ENCODE data around the gene FEN1. TPM values are rescaled to one million over a fixed set of nuclear protein-coding genes. Genes with fewer than 3 reads are reported as not detected.

Gene FEN1
- total and polyA plus RNA-seq, 2 of the 13 experiments (the other 11 are each of a cell fraction or from before 2014, with no cell fraction given): 12.4 to 102 TPM

GRCh38 chr11:61756452-61757212 lies 36.1 kb upstream of the FEN1 start (continued):
- TF ChIP-seq THRA (CRISPR knock-in tag; IDR thresholded peaks at IDR 0.05; ENCODE audit: borderline replicate concordance): peak; percentile 69; the same call in 1 of the 2 replicates
- TF ChIP-seq ZBTB4 (CRISPR knock-in tag; IDR thresholded peaks at IDR 0.05; ENCODE audit: borderline replicate concordance): no peak
- 0 out of 2 replicates have a peak, but pooled peaks have one; percentile 26 for TF ChIP-seq NFKBIZ (CRISPR knock-in tag; IDR thresholded peaks at IDR 0.05)
- TF ChIP-seq SOX5 (CRISPR knock-in tag; IDR thresholded peaks at IDR 0.05; ENCODE audit: borderline replicate concordance): peak; percentile 86
- TF ChIP-seq ELF3 (CRISPR knock-in tag; IDR thresholded peaks at IDR 0.05): peak; percentile 79
- no peak for TF ChIP-seq TCF7 (IDR thresholded peaks at IDR 0.05; ENCODE audit: low read depth)
- peak; percentile 77 for TF ChIP-seq PHF5A (CRISPR knock-in tag; IDR thresholded peaks at IDR 0.05; ENCODE audit: low read depth, unreplicated experiment)
- peak; percentile 78; the same call in 1 of the 2 replicates for TF ChIP-seq TBX2 (CRISPR knock-in tag; IDR thresholded peaks at IDR 0.05; ENCODE audit: borderline replicate concordance)
- TF ChIP-seq ZNF503 (CRISPR knock-in tag; IDR thresholded peaks at IDR 0.05): 0 out of 2 replicates have a peak, but pooled peaks have one; percentile 33
- TF ChIP-seq SSRP1 (CRISPR knock-in tag; IDR thresholded peaks at IDR 0.05): no peak; the same call in 1 of the 2 replicates
- TF ChIP-seq BCL3 (CRISPR knock-in tag; IDR thresholded peaks at IDR 0.05): peak; percentile 67; the same call in 1 of the 2 replicates
- no peak for TF ChIP-seq ZBTB14 (CRISPR knock-in tag; IDR thresholded peaks at IDR 0.05)
- TF ChIP-seq RXRB (CRISPR knock-in tag; IDR thresholded peaks at IDR 0.05; ENCODE audit: borderline replicate concordance): peak; percentile 86
- TF ChIP-seq ZNF275 (CRISPR knock-in tag; IDR thresholded peaks at IDR 0.05; ENCODE audit: borderline replicate concordance): peak; percentile 79; the same call in 1 of the 2 replicates
- TF ChIP-seq SOX6 (IDR thresholded peaks at IDR 0.05): no peak
- TF ChIP-seq SOX6 (CRISPR knock-in tag; IDR thresholded peaks at IDR 0.05): peak; percentile 93
- TF ChIP-seq MTA3 (CRISPR knock-in tag; IDR thresholded peaks at IDR 0.05): no peak
- 0 out of 2 replicates have a peak, but pooled peaks have one; percentile 49 for TF ChIP-seq ZNF563 (CRISPR knock-in tag; IDR thresholded peaks at IDR 0.05)
- TF ChIP-seq ZNF124 (CRISPR knock-in tag; IDR thresholded peaks at IDR 0.05): peak; percentile 79; the same call in 1 of the 2 replicates
